A673 (cell line): ENCODE data around the gene ALKBH7. TPM values are rescaled to one million over a fixed set of nuclear protein-coding genes. Genes with fewer than 3 reads are reported as not detected.

Experiments used
- BruUV-seq: library from RNA; stranded (reverse); fragments of 400-500 nt; replicated peaks from 2 replicates; lab custom pipeline; 2021; lab: Mats Ljungman, UMichigan
- CTCF ChIA-PET: fragments of 300-600 bp; sonication (Branson Sonifier 250); formaldehyde crosslinking; loops from one replicate; lab custom pipeline; 2022; ENCODE audit warnings: antibody characterized with exemption; lab: Charles Lee
- POLR2A ChIA-PET: fragments of 300-600 bp; sonication (Branson Sonifier 250); formaldehyde crosslinking; loops from one replicate; lab custom pipeline; 2022; ENCODE audit warnings: antibody characterized with exemption; ENCODE audit not compliant: low non-redundant PET; lab: Charles Lee
- DNase-seq: peaks from one replicate; pipeline ENCODE4 v3.0.0-alpha.2; 2015; ENCODE audit warnings: low spot score
- H3K27ac ChIP-seq: fragments of 200-600 bp; sonication (generic); 2 replicates; pipeline ENCODE4 v1.5.1; 2016; ENCODE audit warnings: mixed run types, low read depth, mild to moderate bottlenecking, mixed read lengths, antibody characterized with exemption, low read length; ENCODE audit not compliant: poor library complexity, severe bottlenecking
- H3K27me3 ChIP-seq: fragments of 200-600 bp; sonication (generic); replicated peaks from 2 replicates; pipeline ENCODE4 v1.6.1; 2017; ENCODE audit warnings: mixed run types, low read depth, mild to moderate bottlenecking, mixed read lengths, antibody characterized with exemption, low read length; ENCODE audit not compliant: insufficient read depth, poor library complexity
- H3K36me3 ChIP-seq: fragments of 200-600 bp; sonication (generic); 2 replicates; pipeline ENCODE4 v1.6.1; 2016; ENCODE audit warnings: mixed run types, mild to moderate bottlenecking, mixed read lengths, antibody characterized with exemption, low read length; ENCODE audit not compliant: insufficient read depth, poor library complexity, severe bottlenecking
- H3K4me1 ChIP-seq: fragments of 200-600 bp; sonication (generic); 2 replicates; pipeline ENCODE4 v1.6.1; 2017; ENCODE audit warnings: mixed run types, mild to moderate bottlenecking, mixed read lengths, antibody characterized with exemption, low read length; ENCODE audit not compliant: insufficient read depth, poor library complexity, severe bottlenecking
- H3K4me3 ChIP-seq: fragments of 200-600 bp; sonication (generic); 2 replicates; pipeline ENCODE4 v1.5.1; 2016; ENCODE audit warnings: low read depth, mixed run types, mild to moderate bottlenecking, mixed read lengths, low read length; ENCODE audit not compliant: poor library complexity, severe bottlenecking
- H3K9me3 ChIP-seq: fragments of 200-600 bp; sonication (generic); 2 replicates; pipeline ENCODE4 v1.6.1; 2016; ENCODE audit warnings: mixed run types, low read depth, mild to moderate bottlenecking, mixed read lengths, antibody characterized with exemption, low read length; ENCODE audit not compliant: poor library complexity, severe bottlenecking
- EZH2 ChIP-seq: fragments of 200-600 bp; sonication (generic); IDR thresholded peaks from 2 replicates; pipeline ENCODE4 v1.6.1; 2017; ENCODE audit warnings: borderline replicate concordance, low read depth, mild to moderate bottlenecking, mixed read lengths, antibody characterized with exemption, low read length; ENCODE audit not compliant: poor library complexity, severe bottlenecking
- intact Hi-C: fragments of 100-400 bp; cut with micrococcal nuclease; formaldehyde crosslinking; loops from one replicate; pipeline ENCODE4 v1.10.0; 2022; ENCODE audit not compliant: unreplicated experiment
- total RNA-seq: library from RNA; stranded (reverse); gene quantifications from 2 replicates; pipeline ENCODE4 v1.2.3, GENCODE V29; 2021
- TF ChIP-seq, protein P1 (sequence below): fragments of 300-800, 200-600 bp; sonication (generic); conservative IDR thresholded peaks from 2 replicates; pipeline ENCODE4 v1.5.1; 2017; ENCODE audit warnings: low read depth, mild to moderate bottlenecking, antibody characterized with exemption, low read length, moderate library complexity, mixed read lengths

ALKBH7 gene
- total RNA-seq, 1 experiment from 2014 or later: 30.6 TPM

DNA sequence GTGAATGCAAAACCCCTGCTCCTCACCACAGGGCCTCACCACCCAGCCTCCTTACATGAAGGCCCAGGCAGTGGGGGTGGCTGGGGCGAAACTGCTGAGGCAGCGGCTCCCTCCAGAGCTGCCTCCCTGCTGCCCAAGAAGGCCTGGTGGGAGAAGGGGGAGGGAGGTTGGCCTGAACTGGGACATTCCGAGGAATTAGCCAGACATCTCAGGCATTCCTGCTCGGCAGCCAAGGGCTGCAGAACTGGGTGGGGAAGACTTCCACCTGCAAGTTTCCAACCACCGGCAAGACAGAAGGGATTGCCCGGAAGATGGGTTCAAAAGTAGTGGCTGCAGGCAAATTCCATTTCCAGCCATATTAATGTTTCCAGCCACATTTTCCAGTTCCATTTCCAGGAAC is 5.4 kb downstream of the ALKBH7 start:
- Histone ChIP-seq H3K4me1 (peaks cover 8% of the 10 kb centered on the region), H3K27me3 (no peaks in the 10 kb centered on the region), H3K4me3 (no peak overlapping the region), H3K27ac (no peak overlapping the region), H3K9me3 (no peaks in the 10 kb centered on the region), H3K36me3 (peaks cover 33% of the 10 kb centered on the region)
- ChIA-PET POLR2A (no interaction called here), CTCF (no interaction called here)
- intact Hi-C loops: loop anchor here (5.0 kb wide), 1 partner anchor 484 kb away; no protein-coding TSS in a partner anchor
- TF ChIP-seq, protein P1, sequence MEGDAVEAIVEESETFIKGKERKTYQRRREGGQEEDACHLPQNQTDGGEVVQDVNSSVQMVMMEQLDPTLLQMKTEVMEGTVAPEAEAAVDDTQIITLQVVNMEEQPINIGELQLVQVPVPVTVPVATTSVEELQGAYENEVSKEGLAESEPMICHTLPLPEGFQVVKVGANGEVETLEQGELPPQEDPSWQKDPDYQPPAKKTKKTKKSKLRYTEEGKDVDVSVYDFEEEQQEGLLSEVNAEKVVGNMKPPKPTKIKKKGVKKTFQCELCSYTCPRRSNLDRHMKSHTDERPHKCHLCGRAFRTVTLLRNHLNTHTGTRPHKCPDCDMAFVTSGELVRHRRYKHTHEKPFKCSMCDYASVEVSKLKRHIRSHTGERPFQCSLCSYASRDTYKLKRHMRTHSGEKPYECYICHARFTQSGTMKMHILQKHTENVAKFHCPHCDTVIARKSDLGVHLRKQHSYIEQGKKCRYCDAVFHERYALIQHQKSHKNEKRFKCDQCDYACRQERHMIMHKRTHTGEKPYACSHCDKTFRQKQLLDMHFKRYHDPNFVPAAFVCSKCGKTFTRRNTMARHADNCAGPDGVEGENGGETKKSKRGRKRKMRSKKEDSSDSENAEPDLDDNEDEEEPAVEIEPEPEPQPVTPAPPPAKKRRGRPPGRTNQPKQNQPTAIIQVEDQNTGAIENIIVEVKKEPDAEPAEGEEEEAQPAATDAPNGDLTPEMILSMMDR: no peak
- no peak for TF ChIP-seq EZH2
- DNase-seq: no peak
- no TSS peak for BruUV-seq

DNA sequence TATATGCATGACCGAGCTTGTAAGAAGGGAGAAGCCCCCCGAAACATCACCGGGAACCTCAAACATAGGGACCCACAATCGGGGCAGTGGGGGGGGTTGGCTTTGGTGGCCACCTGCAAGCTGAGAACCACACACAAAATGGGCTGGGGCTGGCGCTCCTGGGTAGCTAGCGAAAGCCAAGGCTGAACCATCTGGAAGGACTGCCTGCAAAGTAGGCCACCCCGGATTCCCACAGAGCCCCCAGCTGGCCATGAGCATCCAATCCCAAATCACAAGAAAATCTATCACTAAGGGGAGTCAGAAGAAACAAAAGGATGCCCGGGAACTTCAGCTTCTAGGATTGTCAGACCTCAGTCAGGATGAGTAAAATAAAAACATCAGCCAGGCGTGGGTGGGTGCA is 5.9 kb downstream of the ALKBH7 start:
- TF ChIP-seq, protein P1: no peak
- no peak for TF ChIP-seq EZH2
- Histone ChIP-seq H3K36me3 (peaks cover 37% of the 10 kb centered on the region), H3K27me3 (no peaks in the 10 kb centered on the region), H3K4me3 (no peak overlapping the region), H3K9me3 (no peaks in the 10 kb centered on the region), H3K4me1 (peaks cover 8% of the 10 kb centered on the region), H3K27ac (no peak overlapping the region)
- no TSS peak for BruUV-seq
- CTCF ChIA-PET: no interaction called here
- no peak for DNase-seq
- intact Hi-C loops: loop anchor here (5.0 kb wide), 1 partner anchor 484 kb away; no protein-coding TSS in a partner anchor
- POLR2A ChIA-PET: no interaction called here

DNA sequence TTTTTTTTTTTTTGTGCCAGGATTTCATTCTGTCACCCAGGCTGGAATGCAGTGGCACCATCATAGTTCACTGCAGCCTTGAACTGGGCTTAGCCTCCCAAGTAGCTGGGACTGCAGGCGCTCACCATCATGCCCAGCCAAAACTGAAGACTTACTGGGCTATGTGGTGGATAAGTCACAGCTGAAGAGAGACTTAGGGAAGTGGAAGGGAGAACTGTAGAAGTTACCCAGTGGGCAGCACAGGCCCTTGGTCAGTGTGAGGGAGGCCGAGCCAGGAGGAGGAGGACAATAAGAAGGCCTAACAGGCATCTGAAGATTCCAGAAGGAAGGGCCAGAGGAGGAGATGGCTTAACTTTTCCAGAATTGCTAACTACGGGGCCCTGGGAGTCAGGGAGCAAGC is 7.2 kb downstream of the ALKBH7 start:
- H3K27ac ChIP-seq: no peak overlapping the region
- intact Hi-C loops: loop anchor here (5.0 kb wide), 1 partner anchor 483 kb away; no protein-coding TSS in a partner anchor
- no peak overlapping the region for H3K4me3 ChIP-seq
- H3K36me3 ChIP-seq: peaks cover 47% of the 10 kb centered on the region
- no peak for DNase-seq
- H3K9me3 ChIP-seq: no peaks in the 10 kb centered on the region
- no peaks in the 10 kb centered on the region for H3K4me1 ChIP-seq
- H3K27me3 ChIP-seq: no peaks in the 10 kb centered on the region
- TF ChIP-seq EZH2: no peak
- TF ChIP-seq, protein P1: no peak
- ChIA-PET POLR2A (no interaction called here), CTCF (interaction anchor here (0.6 kb wide), 1 partner anchor 11 kb away, joined by 4 read pairs; no protein-coding TSS in a partner anchor)
- no TSS peak for BruUV-seq
